ENCODE measurements around the gene SP140. TPM values are rescaled to one million over a fixed set of nuclear protein-coding genes. Genes with fewer than 3 reads are reported as not detected.

The SP140 gene
- 0.08 and 0.53 TPM in 2 replicates for total RNA-seq
- polyA plus RNA-seq, result 0.40 and 0.51 TPM in 2 replicates

DNA sequence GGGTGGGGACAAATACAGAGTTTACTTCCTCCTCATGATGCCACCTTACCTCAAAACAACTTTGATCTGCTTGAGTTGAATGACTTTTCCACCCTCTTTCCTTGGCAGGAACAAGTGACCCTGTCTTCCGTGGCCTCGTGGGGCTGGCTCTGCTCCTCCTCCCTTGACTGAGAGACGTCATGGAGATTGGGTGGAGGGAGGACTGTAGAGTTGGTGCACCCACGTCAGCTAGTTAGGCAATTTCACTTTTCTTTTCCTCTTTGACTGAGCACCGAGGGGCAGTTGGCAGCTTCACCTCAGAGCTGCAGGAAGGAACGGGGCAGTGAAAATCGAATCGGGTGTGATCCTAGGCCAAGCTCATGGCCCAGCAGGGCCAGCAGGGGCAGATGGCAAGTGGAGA is at the start of gene SP140:
SP140 (plus strand) TSS at position 251 of the 400 bp plus-strand sequence; CDS start at position 360, 109 bp downstream.
- Histone ChIP-seq H3K36me3 (replicated peaks; ENCODE audit: insufficient read depth, low read depth) (no peaks in the 10 kb centered on the region), H3K27me3 (no peaks in the 10 kb centered on the region), H3K9me3 (ENCODE audit: low read depth) (no peaks in the 10 kb centered on the region), H2AFZ (no peak within 1 kb of the TSS), H3K9me2 (replicated peaks; ENCODE audit: insufficient read depth) (no peaks in the 10 kb centered on the region), H3K4me2 (no peak within 1 kb of the TSS), H3K4me1 (ENCODE audit: insufficient read depth) (peaks cover 3% of the 10 kb centered on the region), H4K20me1 (ENCODE audit: insufficient read depth, poor library complexity, severe bottlenecking) (no peaks in the 10 kb centered on the region), H3K27ac (no peak within 1 kb of the TSS), H3K79me2 (no peaks in the 10 kb centered on the region), H3K4me3 (no peak within 1 kb of the TSS)
- WGBS (ENCODE audit: low lambda C conversion rate, missing lambda C conversion rate), result 92% methylated on average over 8 of the region's 8 CpGs
- no peak for TF ChIP-seq EZH2phosphoT487 (IDR thresholded peaks at IDR 0.05; ENCODE audit: low read depth, severe bottlenecking, unreplicated experiment)
- TF ChIP-seq, protein P1, sequence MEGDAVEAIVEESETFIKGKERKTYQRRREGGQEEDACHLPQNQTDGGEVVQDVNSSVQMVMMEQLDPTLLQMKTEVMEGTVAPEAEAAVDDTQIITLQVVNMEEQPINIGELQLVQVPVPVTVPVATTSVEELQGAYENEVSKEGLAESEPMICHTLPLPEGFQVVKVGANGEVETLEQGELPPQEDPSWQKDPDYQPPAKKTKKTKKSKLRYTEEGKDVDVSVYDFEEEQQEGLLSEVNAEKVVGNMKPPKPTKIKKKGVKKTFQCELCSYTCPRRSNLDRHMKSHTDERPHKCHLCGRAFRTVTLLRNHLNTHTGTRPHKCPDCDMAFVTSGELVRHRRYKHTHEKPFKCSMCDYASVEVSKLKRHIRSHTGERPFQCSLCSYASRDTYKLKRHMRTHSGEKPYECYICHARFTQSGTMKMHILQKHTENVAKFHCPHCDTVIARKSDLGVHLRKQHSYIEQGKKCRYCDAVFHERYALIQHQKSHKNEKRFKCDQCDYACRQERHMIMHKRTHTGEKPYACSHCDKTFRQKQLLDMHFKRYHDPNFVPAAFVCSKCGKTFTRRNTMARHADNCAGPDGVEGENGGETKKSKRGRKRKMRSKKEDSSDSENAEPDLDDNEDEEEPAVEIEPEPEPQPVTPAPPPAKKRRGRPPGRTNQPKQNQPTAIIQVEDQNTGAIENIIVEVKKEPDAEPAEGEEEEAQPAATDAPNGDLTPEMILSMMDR (IDR thresholded peaks at IDR 0.05; ENCODE audit: poor library complexity), result no peak
- no peak for TF ChIP-seq EZH2 (IDR thresholded peaks at IDR 0.05; ENCODE audit: borderline replicate concordance)
- no peak for DNase-seq (ENCODE audit: low spot score)

GRCh38 chr2:230176996-230177395 is 48.5 kb upstream of the SP140 start:
- WGBS (ENCODE audit: low lambda C conversion rate, missing lambda C conversion rate), result 92% methylated on average over 3 of the region's 3 CpGs
- H3K9me3 ChIP-seq (ENCODE audit: low read depth), result no peaks in the 10 kb centered on the region

DNA sequence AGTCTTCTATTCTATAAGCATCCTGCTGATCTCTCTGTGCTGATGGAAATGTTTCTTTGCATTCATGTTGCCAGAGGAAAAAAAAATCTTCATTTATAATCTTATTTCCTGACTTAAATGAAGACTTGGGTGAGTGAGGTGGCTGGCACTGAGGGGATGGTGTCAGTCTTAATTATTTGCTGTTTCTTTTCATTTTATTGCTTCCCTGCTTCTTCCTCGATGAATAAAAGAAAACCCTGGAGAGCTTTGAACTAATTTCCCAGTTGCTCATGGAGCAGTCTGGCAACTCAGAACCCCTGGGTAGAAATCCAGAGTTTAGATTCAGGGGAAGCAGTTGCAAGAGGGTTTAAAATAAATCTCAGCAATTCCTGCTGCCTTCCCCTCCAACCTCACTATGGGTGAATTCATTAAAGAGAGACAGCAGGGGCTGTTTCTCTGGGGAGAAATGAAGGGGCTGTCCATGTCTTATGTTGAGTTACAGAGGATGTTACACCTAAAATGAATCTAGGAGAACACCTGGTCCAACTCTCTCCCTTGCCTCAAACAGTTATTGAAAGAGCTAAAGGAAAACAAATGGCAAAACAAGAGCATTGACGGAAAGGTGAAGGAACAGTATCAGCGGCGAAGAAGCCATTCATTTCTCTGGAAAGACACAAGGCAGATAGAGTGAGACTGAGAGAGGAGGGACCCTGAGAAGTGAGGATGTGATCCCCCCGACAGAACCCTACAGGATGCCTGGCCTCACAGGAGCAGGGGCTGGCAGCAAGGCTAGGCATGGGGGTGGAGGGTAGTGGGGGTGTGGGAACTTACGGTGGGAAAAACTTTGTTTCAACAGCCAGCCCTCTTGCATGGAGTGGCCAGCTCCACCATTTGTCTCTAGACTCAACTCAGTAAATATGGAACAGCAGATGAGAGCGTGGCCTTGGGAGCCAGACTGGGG is 46.7 kb upstream of the SP140 start:
- Histone ChIP-seq H3K27me3 (no peaks in the 10 kb centered on the region), H3K27ac (no peak overlapping the region), H3K4me3 (no peak overlapping the region), H3K9me2 (replicated peaks; ENCODE audit: insufficient read depth) (no peaks in the 10 kb centered on the region), H3K4me2 (no peak overlapping the region), H2AFZ (no peak overlapping the region), H3K4me1 (ENCODE audit: insufficient read depth) (no peaks in the 10 kb centered on the region), H3K36me3 (replicated peaks; ENCODE audit: insufficient read depth, low read depth) (no peaks in the 10 kb centered on the region), H3K9me3 (ENCODE audit: low read depth) (no peaks in the 10 kb centered on the region), H4K20me1 (ENCODE audit: insufficient read depth, poor library complexity, severe bottlenecking) (no peaks in the 10 kb centered on the region), H3K79me2 (no peaks in the 10 kb centered on the region)
- no peak for TF ChIP-seq EZH2phosphoT487 (IDR thresholded peaks at IDR 0.05; ENCODE audit: low read depth, severe bottlenecking, unreplicated experiment)
- TF ChIP-seq EZH2 (IDR thresholded peaks at IDR 0.05; ENCODE audit: borderline replicate concordance), result no peak
- TF ChIP-seq, protein P1 (IDR thresholded peaks at IDR 0.05; ENCODE audit: poor library complexity), result no peak
- DNase-seq (ENCODE audit: low spot score), result no peak
- 88% methylated on average over 6 of the region's 7 CpGs for WGBS (ENCODE audit: low lambda C conversion rate, missing lambda C conversion rate)

More at GRCh38 chr2:230176996-230177395, 48.5 kb upstream of the SP140 start:
- no peaks in the 10 kb centered on the region for H4K20me1 ChIP-seq (ENCODE audit: insufficient read depth, poor library complexity, severe bottlenecking)
- DNase-seq (ENCODE audit: low spot score), result no peak
- H3K4me1 ChIP-seq (ENCODE audit: insufficient read depth), result no peaks in the 10 kb centered on the region
- H3K27ac ChIP-seq, result no peak overlapping the region
- no peaks in the 10 kb centered on the region for H3K27me3 ChIP-seq
- no peaks in the 10 kb centered on the region for H3K36me3 ChIP-seq (replicated peaks; ENCODE audit: insufficient read depth, low read depth)
- H3K9me2 ChIP-seq (replicated peaks; ENCODE audit: insufficient read depth), result no peaks in the 10 kb centered on the region
- no peak for TF ChIP-seq EZH2 (IDR thresholded peaks at IDR 0.05; ENCODE audit: borderline replicate concordance)
- TF ChIP-seq, protein P1 (IDR thresholded peaks at IDR 0.05; ENCODE audit: poor library complexity), result no peak
- TF ChIP-seq EZH2phosphoT487 (IDR thresholded peaks at IDR 0.05; ENCODE audit: low read depth, severe bottlenecking, unreplicated experiment), result no peak
- H2AFZ ChIP-seq, result no peak overlapping the region
- no peaks in the 10 kb centered on the region for H3K79me2 ChIP-seq
- H3K4me2 ChIP-seq, result no peak overlapping the region
- no peak overlapping the region for H3K4me3 ChIP-seq

Data from hepatocyte (in vitro differentiated cells).